Measurements from ENCODE around the gene KLHL41.
"Not testable (repeated sequence)": the region's sequence is repeated elsewhere in the genome, so short reads cannot be mapped to it uniquely, and the experiment has no call there.

KLHL41 gene

DNA sequence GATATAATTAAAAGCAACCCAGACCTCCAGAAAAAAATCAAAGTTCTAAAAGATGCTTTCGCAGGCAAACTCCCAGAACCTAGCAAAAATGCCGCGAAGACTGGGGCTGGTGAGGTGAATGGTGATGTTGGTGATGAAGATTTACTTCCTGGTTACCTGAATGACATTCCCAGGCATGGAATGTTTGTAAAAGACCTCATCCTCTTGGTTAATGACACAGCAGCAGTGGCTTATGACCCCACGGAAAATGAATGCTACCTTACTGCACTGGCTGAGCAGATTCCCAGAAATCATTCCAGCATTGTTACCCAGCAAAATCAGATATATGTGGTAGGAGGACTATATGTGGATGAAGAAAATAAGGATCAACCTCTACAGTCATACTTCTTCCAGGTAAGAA is 994 bp downstream of the KLHL41 start:
- no peak for DNase-seq

DNA sequence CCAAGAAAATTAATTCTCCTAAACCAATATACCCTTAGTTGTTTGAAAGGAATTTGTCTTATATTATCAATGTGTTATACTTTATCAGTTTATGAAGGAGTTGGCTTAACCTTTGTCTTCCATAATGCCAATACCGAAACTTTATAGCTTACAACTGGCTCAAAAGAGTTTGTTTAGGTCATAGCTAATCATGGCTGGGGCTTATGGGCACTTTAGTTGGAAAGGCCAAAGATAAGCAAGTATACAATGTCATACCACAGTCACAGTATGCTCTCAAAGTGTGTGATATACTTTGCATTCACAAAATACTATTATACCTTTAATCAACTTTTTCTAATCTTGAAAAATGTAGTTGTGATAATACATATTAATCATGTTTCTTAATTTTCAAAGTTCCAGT is 2.3 kb downstream of the KLHL41 start:
- no peak for DNase-seq

DNA sequence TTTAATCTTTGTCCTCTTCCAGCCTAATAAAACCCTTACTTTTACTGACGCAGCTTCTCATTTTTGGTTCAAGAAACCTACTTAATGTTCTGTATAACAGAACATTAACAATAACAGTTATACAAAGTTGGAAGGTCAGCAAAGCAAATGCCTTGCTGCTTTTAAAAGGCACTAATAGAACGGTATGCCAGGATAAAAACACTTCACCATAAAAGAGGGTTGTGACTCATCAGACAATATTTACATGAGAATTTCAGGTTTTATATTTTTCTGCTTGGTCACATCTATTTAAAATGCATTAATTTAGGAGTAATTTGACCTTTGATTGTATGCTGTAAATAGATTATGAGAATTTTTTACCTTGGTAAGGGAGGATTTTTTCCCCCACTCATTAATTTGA is 3.0 kb downstream of the KLHL41 start:
- DNase-seq, result no peak

DNA sequence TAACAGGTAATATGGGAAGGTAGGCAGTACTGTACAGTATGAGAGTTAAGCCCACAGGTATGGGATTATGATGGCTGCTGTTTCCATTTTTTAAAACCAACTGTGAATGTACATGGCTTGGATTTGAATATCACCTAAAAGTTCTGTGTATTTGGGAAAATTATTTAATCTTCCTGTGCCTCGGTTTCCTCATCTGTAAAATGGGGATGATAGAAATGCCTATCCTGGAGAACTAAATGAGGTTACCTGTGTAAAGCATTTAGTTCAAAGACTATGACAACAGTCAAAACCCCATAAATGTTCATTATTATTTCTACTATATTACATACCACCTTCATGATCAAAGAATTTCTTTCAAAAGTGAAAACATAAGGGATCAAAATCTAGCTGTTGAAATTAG is 3.6 kb downstream of the KLHL41 start:
- no peak for DNase-seq

DNA sequence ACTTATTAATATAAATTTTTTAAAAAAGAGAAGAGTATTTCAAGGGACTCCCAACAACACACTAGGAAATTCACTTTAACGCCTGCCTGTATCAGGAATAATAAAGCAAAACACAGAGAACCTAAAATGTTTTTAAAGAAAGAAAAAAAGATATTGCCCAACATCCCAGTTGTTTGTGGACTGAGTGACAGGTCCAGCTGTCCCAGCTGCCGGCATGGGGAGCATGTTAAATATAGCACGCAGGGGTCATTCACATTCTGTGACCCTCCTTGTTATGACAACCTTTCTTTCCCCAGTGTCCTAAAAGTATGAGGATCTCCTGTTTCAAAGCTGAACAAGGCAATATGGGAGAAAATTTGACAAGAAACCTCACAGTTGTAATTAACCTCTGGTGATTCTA is 4.4 kb downstream of the KLHL41 start:
- DNase-seq, result no peak

DNA sequence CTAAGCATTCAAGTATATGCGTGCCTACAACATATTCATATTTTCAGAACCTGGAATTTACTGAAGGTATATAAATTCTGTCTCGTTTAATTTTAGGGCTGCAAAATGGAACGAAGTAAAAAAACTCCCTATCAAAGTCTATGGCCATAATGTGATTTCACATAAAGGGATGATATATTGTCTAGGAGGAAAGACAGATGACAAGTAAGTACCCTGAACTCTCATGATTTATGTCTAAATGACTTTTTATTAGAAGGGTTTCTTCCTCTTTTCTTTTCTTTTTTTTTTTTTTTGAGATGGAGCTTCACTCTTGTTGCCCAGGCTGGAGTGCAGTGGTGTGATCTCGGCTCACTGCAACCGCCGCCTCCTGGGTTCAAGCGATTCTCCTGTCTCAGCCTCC is 5.3 kb downstream of the KLHL41 start:
- DNase-seq, result not testable (repeated sequence)

DNA sequence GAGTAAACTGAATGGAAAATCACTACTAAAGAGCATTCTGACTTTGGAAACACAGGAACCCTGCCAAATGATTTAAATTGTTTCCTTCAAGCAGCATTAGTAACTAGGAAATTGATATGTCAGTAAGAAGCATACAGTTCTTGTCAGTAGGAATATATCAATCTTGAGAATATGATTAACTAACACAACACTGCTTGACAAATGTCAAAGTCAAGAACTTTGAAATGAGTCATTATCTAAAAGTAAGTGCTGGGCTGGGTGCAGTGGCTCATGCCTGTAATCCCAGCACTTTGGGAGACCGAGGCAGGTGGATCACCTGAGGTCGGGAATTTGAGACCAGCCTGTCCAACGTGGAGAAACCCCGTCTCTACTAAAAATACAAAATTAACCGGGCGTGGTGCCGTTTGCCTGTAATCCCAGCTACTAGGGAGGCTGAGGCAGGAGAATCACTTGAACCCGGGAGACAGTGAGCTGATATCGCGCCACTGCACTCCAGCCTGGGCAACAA is 7.0 kb downstream of the KLHL41 start:
- not testable (repeated sequence) for DNase-seq

DNA sequence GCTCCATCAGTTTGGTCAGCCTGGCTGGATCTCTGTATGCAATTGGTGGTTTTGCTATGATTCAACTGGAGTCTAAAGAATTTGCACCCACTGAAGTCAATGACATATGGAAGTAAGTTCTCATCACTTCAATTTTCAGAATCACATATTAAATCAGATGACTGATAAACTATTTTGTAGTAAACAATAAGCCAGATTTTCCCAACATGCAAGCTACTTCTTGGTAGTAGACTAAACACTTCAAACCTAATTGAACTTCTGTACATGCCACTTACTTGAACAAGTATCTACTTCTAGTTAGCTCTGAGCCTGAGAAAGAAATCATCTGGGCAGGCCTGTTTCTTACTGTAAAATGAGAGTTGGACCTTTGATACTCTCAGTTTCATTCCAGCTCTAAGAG is 11.4 kb downstream of the KLHL41 start:
- DNase-seq, result no peak

DNA sequence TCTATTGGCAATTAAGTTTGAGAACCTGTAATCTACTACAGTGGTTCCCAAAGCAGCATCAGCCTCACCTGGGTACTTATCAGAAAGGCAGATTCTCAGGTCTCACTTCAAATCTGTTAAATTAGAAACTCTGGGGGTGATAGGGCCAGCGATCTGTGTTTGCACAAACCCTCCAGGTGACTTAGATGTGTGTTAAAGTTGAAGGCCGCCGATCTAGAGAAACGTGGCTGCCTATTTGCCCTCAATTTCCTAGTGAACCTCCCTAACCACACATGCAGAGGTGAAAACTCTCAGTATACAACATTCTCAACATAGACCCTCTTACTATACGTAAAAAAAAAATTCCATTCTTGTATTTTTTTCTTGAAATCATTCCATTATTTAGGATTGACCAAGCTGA is 14.2 kb downstream of the KLHL41 start:
- DNase-seq, result no peak

DNA sequence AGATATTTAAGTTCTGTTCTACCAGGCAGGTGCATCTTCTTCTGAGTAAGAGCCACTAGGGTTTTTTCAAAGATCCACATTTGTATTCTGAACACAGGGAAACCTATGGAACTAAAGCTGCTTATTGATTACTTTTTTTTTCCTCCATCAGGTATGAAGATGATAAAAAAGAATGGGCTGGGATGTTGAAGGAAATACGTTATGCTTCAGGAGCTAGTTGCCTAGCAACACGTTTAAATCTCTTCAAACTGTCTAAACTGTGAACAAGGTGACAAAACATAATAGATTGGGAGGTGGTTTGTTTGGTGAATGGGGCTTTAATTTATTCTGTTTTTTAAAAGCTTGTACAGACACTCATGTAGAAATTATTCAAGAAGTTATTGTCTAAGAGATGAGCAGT is 15.9 kb downstream of the KLHL41 start:
- no peak for DNase-seq

DNA sequence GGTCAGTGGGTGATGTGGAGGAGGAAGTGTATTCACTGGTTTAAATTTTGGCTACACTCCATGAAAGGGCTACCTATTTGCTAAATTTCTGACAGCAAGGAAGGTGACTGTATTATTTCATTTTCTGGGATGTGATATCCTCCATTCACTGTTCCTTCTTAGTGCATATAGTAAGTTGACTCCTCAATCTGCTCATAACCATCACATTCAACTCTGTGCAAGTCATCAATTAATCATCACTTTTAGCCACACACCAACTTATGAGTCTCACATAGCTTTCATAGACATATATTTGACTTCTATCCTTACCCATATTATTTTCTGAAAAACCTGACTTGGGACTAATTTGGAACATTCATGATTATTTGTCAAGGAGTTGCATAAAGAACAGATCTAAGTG is 16.9 kb downstream of the KLHL41 start:
- DNase-seq, result no peak

DNA sequence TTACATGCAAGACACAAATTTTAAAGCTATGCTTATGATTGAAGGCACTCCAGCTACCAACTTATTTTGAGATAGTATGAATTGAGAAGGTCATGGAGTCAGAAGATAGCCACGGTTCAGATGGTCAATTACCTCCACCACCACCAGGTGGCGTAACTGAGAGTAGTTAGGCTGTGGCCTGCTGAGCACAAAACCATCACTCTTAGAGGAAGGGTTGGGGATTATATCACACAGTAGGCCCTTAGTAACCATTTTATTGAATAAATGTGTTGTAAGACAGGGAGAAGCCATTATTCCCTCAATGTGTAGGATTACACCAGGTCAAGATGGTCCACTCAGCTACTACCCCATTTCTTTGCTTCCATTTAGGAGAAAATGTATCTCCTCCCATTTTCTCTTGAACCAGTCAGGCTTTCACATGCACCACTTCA is 18.8 kb downstream of the KLHL41 start:
- peak; percentile 26 for DNase-seq

DNA sequence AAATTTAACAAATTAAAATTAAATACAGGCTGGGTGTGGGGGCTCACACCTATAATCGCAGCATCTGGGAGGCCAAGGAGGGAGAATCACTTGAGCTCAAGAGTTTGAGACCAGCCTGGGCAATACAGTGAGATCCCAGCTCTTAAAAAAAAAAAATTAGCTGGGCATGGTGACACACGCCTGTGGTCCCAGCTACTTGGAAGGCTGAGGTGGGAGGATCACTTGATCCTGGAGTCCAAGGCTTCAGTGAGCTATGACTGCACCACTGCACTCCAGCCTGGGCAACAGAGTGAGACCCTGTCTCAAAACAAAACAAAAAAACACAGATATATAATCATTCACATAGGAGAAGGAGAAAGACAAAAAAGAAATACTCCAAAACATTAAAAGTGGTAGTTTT is 30.0 kb downstream of the KLHL41 start:
- not testable (repeated sequence) for DNase-seq

DNA sequence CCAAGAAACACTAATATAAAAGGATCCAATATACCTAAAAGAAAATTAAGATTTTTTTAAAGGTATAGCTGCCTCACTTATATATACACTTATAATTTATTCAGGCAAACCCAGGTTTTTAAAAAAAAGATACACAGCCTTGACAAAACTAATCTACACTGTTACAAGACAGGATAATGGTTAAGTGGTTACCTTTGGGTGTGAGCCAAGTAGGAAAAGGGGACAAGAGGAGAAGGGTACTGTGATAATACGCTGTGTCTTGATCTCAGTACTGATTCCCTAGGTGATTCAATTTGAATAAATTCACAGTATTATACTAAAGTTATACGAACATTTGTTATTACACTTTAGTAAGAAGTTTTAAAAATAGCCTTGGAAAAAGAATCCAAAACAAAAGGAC is 30.6 kb downstream of the KLHL41 start:
- no peak for DNase-seq

DNA sequence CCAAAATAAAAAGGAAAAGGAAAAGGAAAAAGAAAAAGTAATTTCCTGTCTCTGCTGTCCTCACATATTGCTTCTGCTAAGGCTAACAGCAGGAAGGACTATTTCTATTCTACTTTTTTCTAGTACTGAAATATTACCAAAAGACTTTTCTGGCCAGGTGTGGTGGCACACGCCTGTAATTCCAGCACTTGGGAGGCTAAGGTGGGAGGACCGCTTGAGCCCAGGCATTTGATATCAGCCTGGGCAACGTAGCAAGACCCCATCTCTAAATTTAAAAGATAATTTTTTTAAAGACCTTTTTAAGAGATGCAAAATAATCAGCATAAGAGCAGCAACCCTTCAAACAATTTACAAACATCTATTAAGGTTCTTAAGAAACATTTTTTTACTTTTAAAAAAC is 32.9 kb downstream of the KLHL41 start:
- no peak for DNase-seq

DNA sequence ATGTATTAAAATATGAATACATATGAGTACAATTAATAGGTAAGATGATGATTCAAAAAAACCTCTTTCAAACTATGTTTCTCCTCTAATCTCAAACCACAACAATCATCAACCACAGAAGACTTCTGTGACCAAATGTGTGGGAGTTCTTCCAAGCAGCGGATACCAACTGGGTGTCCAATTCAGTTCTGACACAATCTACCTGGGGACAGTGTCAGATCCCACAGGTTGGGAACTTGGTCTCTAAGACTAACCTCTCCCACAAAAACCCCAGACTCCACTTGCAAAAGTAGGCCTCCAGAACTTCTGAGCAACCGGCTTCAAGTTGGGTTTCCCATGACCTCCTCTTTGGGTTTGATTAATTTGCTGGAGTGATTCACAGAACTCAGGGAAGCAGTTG is 37.3 kb downstream of the KLHL41 start:
- no peak for DNase-seq

DNA sequence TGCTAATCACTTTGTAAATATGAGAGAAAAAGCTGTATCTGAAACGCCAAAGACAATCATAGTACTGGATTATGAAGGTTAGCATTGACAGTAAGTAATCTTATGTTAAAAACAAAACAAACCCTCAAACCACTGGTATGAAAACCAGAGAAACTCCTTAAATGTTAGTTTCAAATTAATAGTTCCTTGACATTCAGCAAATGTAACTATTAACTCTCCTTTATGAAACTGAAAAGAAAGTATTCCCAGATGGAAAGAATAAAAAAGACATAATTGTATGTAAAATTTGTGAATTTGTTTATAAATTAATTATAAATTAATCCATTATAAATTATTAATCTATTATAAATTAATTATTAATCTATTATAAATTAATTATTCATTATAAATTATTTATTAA is 51.9 kb downstream of the KLHL41 start:
- DNase-seq, result no peak

DNA sequence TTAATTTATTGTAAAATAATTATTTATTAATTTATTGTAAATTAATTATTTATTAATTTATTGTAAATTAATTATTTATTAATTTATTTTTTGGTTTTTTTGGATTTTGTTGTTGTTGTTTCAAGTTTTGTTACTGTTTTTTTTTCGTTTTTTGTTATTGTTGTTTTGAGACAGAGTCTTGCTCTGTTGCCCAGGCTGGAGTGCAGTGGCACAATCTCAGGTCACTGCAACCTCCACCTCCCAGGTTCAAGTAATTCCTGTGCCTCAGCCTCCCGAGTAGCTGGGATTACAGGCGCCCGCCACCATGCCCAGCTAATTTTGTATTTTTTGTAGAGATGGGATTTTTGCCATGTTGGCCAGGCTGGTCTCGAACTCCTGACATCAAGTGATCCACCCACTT is 52.6 kb downstream of the KLHL41 start:
- not testable (repeated sequence) for DNase-seq

DNA sequence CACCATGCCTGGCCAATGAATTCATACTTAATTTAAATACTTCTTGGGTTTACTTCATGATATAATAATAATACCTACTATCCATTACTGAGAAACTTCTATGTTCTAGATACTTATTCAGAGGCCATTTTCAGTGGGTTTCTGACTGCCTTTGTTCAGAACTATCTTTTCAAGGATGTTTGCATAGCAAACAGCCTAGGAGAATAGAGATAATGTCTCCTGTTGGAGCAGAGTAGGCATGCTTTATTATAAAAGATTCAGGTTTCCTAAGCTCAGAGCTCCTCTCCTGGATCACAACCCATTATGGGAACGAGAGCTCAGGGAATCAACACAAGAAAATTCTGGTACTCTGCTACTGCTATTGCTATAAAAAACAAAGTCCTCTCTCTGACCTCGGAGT is 53.0 kb downstream of the KLHL41 start:
- DNase-seq, result no peak

DNA sequence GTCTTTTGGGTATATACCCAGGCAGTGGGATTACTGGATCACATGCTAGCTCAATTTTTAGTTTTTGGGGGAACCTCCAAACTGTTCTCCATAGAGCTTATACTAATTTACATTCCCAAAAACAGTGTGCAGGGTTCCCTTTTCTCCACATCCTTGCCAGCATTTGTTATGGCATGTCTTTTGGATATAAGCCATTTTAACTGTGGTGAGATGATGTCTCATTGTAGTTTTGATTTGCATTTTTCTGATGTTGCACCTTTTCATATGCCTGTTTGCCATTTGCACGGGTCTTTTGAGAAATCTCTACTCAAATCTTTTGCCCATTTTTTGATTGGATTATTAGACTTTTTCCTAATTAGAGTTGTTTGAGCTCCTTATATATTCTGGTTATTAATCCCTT is 56.2 kb downstream of the KLHL41 start:
- no peak for DNase-seq

DNA sequence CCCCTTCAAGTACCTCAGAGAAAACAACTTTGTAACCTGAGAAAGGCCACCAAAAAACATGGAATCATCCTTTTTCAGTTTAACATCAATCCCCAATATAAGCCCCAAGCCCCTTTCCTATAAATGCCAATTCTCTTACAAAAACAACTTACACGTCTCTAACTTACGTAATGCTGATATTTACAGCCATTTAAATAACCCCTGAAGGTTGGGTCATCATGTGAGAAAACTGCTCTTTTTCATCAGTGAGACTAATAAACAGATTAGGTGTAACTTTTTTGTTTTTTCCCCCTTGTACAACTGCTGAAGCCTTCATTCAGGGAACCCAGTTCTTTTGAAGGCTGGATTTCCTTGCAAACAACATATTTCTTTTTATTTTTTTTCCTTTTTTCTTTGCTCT is 60.4 kb downstream of the KLHL41 start:
- no peak for DNase-seq

DNA sequence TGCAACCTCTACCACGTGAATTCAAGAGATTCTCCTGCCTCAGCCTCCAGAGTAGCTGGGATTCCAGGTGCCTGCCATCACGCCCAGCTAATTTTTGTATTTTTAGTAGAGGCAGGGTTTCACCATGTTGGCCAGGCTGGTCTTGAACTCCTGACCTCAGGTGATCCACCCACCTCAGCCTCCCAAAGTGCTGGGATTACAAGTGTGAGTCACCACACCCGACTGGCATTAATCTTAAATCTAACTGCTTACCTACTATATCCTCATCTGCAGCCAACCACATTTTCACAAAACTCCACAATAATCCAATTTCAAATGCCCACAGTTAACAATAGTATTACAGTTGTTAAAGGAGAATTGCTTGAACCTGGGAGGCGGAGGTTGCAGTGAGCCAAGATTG is 61.2 kb downstream of the KLHL41 start:
- not testable (repeated sequence) for DNase-seq

DNA sequence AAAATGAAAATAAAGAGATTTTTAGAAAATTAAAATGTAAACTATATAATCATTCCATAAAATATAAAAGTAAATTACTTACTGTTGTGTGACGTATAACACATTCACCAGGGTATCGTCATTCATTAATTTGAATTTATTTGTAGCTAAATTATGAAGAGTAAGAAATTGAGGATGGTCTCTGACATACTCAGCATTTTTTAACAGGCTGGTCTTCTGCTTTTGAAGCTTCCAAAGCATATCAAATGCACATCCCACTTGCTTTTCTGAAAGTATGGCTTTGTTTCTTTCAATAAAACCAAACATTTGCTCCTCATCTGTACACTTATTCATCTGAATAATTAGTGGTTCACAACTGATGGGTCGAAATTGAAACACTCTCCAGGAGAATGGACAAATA is 62.1 kb downstream of the KLHL41 start:
- no peak for DNase-seq

DNA sequence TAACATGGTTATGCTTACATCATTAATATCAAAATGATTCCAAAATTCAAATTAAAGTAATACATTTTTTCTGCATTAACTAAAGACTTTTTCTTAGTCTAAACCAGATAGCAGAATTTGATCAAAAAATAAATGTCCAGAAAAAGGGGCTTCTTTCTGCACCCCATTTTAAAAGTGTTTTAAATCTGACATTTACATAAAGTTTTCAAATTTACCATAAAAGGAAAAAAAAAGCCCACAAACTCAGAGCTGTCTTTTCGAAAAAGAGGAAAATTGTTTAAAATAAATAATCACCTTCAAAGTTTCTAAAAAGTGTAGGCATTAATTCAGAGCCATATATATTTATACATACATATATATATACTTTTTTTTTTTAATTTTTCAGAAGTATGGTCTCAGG is 62.7 kb downstream of the KLHL41 start:
- DNase-seq, result no peak

DNA sequence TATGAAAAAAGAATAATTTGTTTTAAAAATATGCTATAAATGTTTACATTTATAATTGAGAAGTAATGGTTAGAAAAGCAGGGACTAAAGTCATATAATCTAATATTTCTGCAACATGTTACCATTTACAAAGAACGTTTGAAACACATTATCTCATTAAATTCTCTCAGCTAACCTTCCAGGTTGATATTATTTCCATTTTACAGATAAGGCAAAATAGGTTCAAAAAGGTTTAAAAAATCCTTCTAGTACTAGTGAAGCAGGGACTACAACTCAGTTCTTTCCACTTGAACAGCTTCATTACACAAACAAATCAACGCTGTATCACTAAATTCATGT is 63.3 kb downstream of the KLHL41 start:
- DNase-seq, result no peak
